ENCODE measurements around the gene TOMM40L. TPM values are rescaled to one million over a fixed set of nuclear protein-coding genes. Genes with fewer than 3 reads are reported as not detected.

TOMM40L gene
- 11.9 and 12.0 TPM in 2 replicates for total RNA-seq
- polyA plus RNA-seq (2012): 13.9 TPM

- DNase-seq (ENCODE audit: low read depth): peak; percentile 100
Measured at GRCh38 chr1:161225534-161226319, at the start of gene TOMM40L. TSS of gene TOMM40L (plus strand) at chr1:161226060. CDS start at chr1:161226490, 430 bp downstream.

GRCh38 chr1:161176468-161177111, 49.3 kb upstream of the TOMM40L start:
- no peak for DNase-seq (ENCODE audit: low read depth)

- DNase-seq (ENCODE audit: low read depth): peak; percentile 80
Measured at GRCh38 chr1:161177112-161177935, 48.5 kb upstream of the TOMM40L start, which contains the start of gene B4GALT3. TSS of gene B4GALT3 (minus strand) at chr1:161177507. CDS start at chr1:161176060, 1,447 bp downstream.

GRCh38 chr1:161177936-161178244, 48.0 kb upstream of the TOMM40L start:
- no peak for DNase-seq (ENCODE audit: low read depth)

- no peak for DNase-seq (ENCODE audit: low read depth)
Measured at GRCh38 chr1:161179698-161180097, 46.2 kb upstream of the TOMM40L start.

GRCh38 chr1:161180639-161181038, 45.2 kb upstream of the TOMM40L start:
- DNase-seq (ENCODE audit: low read depth): peak; percentile 65

- DNase-seq (ENCODE audit: low read depth): no peak
Measured at GRCh38 chr1:161182214-161182613, 43.6 kb upstream of the TOMM40L start.

- peak; percentile 99 for DNase-seq (ENCODE audit: low read depth)
Measured at GRCh38 chr1:161185282-161185682, 40.6 kb upstream of the TOMM40L start.

- no peak for DNase-seq (ENCODE audit: low read depth)
Measured at GRCh38 chr1:161185732-161186311, 40.0 kb upstream of the TOMM40L start.

GRCh38 chr1:161187311-161187710, 38.5 kb upstream of the TOMM40L start:
- DNase-seq (ENCODE audit: low read depth): no peak

GRCh38 chr1:161188381-161188780, 37.5 kb upstream of the TOMM40L start:
- DNase-seq (ENCODE audit: low read depth): no peak

GRCh38 chr1:161189036-161189435, 36.8 kb upstream of the TOMM40L start:
- DNase-seq (ENCODE audit: low read depth): no peak

- DNase-seq (ENCODE audit: low read depth): no peak
Measured at GRCh38 chr1:161190962-161191521, 34.8 kb upstream of the TOMM40L start.

GRCh38 chr1:161191971-161192370, 33.9 kb upstream of the TOMM40L start:
- no peak for DNase-seq (ENCODE audit: low read depth)

- peak; percentile 85 for DNase-seq (ENCODE audit: low read depth)
Measured at GRCh38 chr1:161192476-161193465, 33.1 kb upstream of the TOMM40L start.

- peak; percentile 92 for DNase-seq (ENCODE audit: low read depth)
Measured at GRCh38 chr1:161193561-161194235, 32.2 kb upstream of the TOMM40L start.

- DNase-seq (ENCODE audit: low read depth): no peak
Measured at GRCh38 chr1:161195171-161195570, 30.7 kb upstream of the TOMM40L start.

- no peak for DNase-seq (ENCODE audit: low read depth)
Measured at GRCh38 chr1:161196111-161196510, 29.7 kb upstream of the TOMM40L start.
